Left ventricle myocardium inferior (tissue), 1 donor: ENCODE measurements around the gene KRTAP22-2. TPM values are rescaled to one million over a fixed set of nuclear protein-coding genes. Genes with fewer than 3 reads are reported as not detected.

Experiments
- DNase-seq: peaks from one replicate; pipeline ENCODE4 v3.0.0-alpha.2; 2020
- H3K27ac ChIP-seq: fragments of 200-600 bp; replicated peaks from 2 replicates; pipeline ENCODE4 v1.8.0; 2021
- H3K27me3 ChIP-seq: fragments of 200-600 bp; 2 replicates; pipeline ENCODE4 v1.8.0; 2021; ENCODE audit warnings: low read depth
- H3K36me3 ChIP-seq: fragments of 200-600 bp; 2 replicates; pipeline ENCODE4 v1.8.0; 2021
- H3K4me1 ChIP-seq: fragments of 200-600 bp; 2 replicates; pipeline ENCODE4 v1.8.0; 2021
- H3K4me3 ChIP-seq: fragments of 200-600 bp; 2 replicates; pipeline ENCODE4 v1.8.0; 2021; ENCODE audit warnings: mild to moderate bottlenecking, moderate library complexity
- H3K9me3 ChIP-seq: fragments of 200-600 bp; replicated peaks from 2 replicates; pipeline ENCODE4 v1.8.0; 2021
- CTCF ChIP-seq: fragments of 200-600 bp; IDR thresholded peaks from 2 replicates; pipeline ENCODE4 v1.8.0; 2021; ENCODE audit warnings: antibody characterized with exemption, mild to moderate bottlenecking, borderline replicate concordance
- intact Hi-C: fragments of 100-400 bp; cut with micrococcal nuclease; formaldehyde crosslinking; loops from one replicate; pipeline ENCODE4 v1.11.0; 2022
- long read RNA-seq: library from polyadenylated mRNA; unstranded; transcript quantifications from one replicate; pipeline ENCODE4 v2.0.0, GENCODE V29; 2021
- total RNA-seq: library from RNA; stranded (reverse); fragmentation: NEBNext Ultra II Directional; extraction: Animal tissue kit (Norgen Biotek cat#: 25700); gene quantifications from one replicate; pipeline ENCODE4 v1.2.1, GENCODE V29; 2021
- donor health status: DM: no; HTN: yes; CAD: no; lungs with severe emphysema.

Gene KRTAP22-2
- total RNA-seq: not detected
- long read RNA-seq: 0 reads

GRCh38 chr21:30590297-30590696 is at the start of gene KRTAP22-2:
Gene KRTAP22-2, minus strand, starts transcription at chr21:30590397.
- Histone ChIP-seq H3K27me3 (no peaks in the 10 kb centered on the region), H3K9me3 (no peaks in the 10 kb centered on the region), H3K36me3 (no peaks in the 10 kb centered on the region), H3K4me3 (no peak within 1 kb of the TSS), H3K4me1 (no peaks in the 10 kb centered on the region), H3K27ac (no peak within 1 kb of the TSS)
- intact Hi-C loops: no loop called here
- DNase-seq: no peak
- TF ChIP-seq CTCF: no peak

GRCh38 chr21:30638686-30639085 is 48.5 kb upstream of the KRTAP22-2 start:
- Histone ChIP-seq H3K27ac (no peak overlapping the region), H3K36me3 (no peaks in the 10 kb centered on the region), H3K4me3 (no peak overlapping the region), H3K27me3 (no peaks in the 10 kb centered on the region), H3K9me3 (no peaks in the 10 kb centered on the region), H3K4me1 (no peaks in the 10 kb centered on the region)
- TF ChIP-seq CTCF: no peak
- DNase-seq: no peak
- intact Hi-C loops: no loop called here

- Histone ChIP-seq H3K4me1 (no peaks in the 10 kb centered on the region), H3K9me3 (no peaks in the 10 kb centered on the region), H3K4me3 (no peak within 1 kb of the TSS), H3K36me3 (no peaks in the 10 kb centered on the region), H3K27me3 (no peaks in the 10 kb centered on the region), H3K27ac (no peak within 1 kb of the TSS)
- no peak for DNase-seq
- intact Hi-C loops: no loop called here
- TF ChIP-seq CTCF: no peak
These were observed 44.7 kb upstream of the KRTAP22-2 start, which contains the start of gene KRTAP20-2 for GRCh38 chr21:30634906-30635305. Gene KRTAP20-2, plus strand, starts transcription at chr21:30635206. Its CDS starts 58 bp downstream, at chr21:30635264.

GRCh38 chr21:30629200-30629599 is 39.0 kb upstream of the KRTAP22-2 start:
- intact Hi-C loops: no loop called here
- TF ChIP-seq CTCF: no peak
- Histone ChIP-seq H3K4me3 (no peak overlapping the region), H3K36me3 (no peaks in the 10 kb centered on the region), H3K27ac (no peak overlapping the region), H3K27me3 (no peaks in the 10 kb centered on the region), H3K4me1 (no peaks in the 10 kb centered on the region), H3K9me3 (peaks cover 9% of the 10 kb centered on the region)
- no peak for DNase-seq

GRCh38 chr21:30628109-30628508 is 37.9 kb upstream of the KRTAP22-2 start:
- H3K27me3 ChIP-seq: no peaks in the 10 kb centered on the region
- no peak overlapping the region for H3K4me3 ChIP-seq
- intact Hi-C loops: no loop called here
- peaks cover 11% of the 10 kb centered on the region for H3K9me3 ChIP-seq
- no peak overlapping the region for H3K27ac ChIP-seq
- DNase-seq: no peak
- H3K36me3 ChIP-seq: no peaks in the 10 kb centered on the region
- H3K4me1 ChIP-seq: no peaks in the 10 kb centered on the region
- TF ChIP-seq CTCF: no peak
